ENCODE data around the gene KCNMA1. TPM values are rescaled to one million over a fixed set of nuclear protein-coding genes. Genes with fewer than 3 reads are reported as not detected.
"Not testable (repeated sequence)": the region's sequence is repeated elsewhere in the genome, so short reads cannot be mapped to it uniquely, and the experiment has no call there.

The KCNMA1 gene
- polyA plus RNA-seq, 1 donor from 2014 or later, result 60.8 TPM

GRCh38 chr10:77686096-77686495 lies 48.5 kb upstream of the KCNMA1 start:
- Histone ChIP-seq H3F3A (ENCODE audit: insufficient read depth, low read length, poor library complexity, severe bottlenecking) (no peaks in the 10 kb centered on the region), H3K4me3 (ENCODE audit: low read length) (no peak overlapping the region), H3K79me2 (replicated peaks; ENCODE audit: insufficient read depth, low read length) (no peaks in the 10 kb centered on the region), H4K20me1 (ENCODE audit: insufficient read depth) (no peaks in the 10 kb centered on the region), H3K27ac (ENCODE audit: low read length) (no peak overlapping the region), H3K4me2 (ENCODE audit: low read length) (no peak overlapping the region), H2AFZ (ENCODE audit: low read depth, low read length) (no peak overlapping the region), H3K27me3 (ENCODE audit: insufficient read depth, low read depth, low read length) (no peaks in the 10 kb centered on the region), H3K9me2 (ENCODE audit: insufficient read depth, low read length) (no peaks in the 10 kb centered on the region), H3K36me3 (ENCODE audit: insufficient read depth, low read length) (no peaks in the 10 kb centered on the region), H3K9me3 (ENCODE audit: low read length) (no peaks in the 10 kb centered on the region), H3K9ac (ENCODE audit: low read length) (no peak overlapping the region)
- no peak for TF ChIP-seq REST (IDR thresholded peaks at IDR 0.05; ENCODE audit: borderline replicate concordance)
- TF ChIP-seq CTCF (IDR thresholded peaks at IDR 0.05; ENCODE audit: poor library complexity, severe bottlenecking), result no peak

GRCh38 chr10:77685432-77685831 lies 47.8 kb upstream of the KCNMA1 start:
- Histone ChIP-seq H3K36me3 (ENCODE audit: insufficient read depth, low read length) (no peaks in the 10 kb centered on the region), H3K27ac (ENCODE audit: low read length) (no peak overlapping the region), H3K4me3 (ENCODE audit: low read length) (no peak overlapping the region), H3K9me3 (ENCODE audit: low read length) (no peaks in the 10 kb centered on the region), H3K4me2 (ENCODE audit: low read length) (no peak overlapping the region), H3K27me3 (ENCODE audit: insufficient read depth, low read depth, low read length) (no peaks in the 10 kb centered on the region), H4K20me1 (ENCODE audit: insufficient read depth) (no peaks in the 10 kb centered on the region), H2AFZ (ENCODE audit: low read depth, low read length) (no peak overlapping the region), H3F3A (ENCODE audit: insufficient read depth, low read length, poor library complexity, severe bottlenecking) (no peaks in the 10 kb centered on the region), H3K9me2 (ENCODE audit: insufficient read depth, low read length) (no peaks in the 10 kb centered on the region), H3K79me2 (replicated peaks; ENCODE audit: insufficient read depth, low read length) (no peaks in the 10 kb centered on the region), H3K9ac (ENCODE audit: low read length) (no peak overlapping the region)
- TF ChIP-seq EZH2 (IDR thresholded peaks at IDR 0.05; ENCODE audit: borderline replicate concordance, insufficient read depth, low read length, poor library complexity, severe bottlenecking), result no peak
- no peak for TF ChIP-seq CTCF (IDR thresholded peaks at IDR 0.05; ENCODE audit: poor library complexity, severe bottlenecking)

- H3K79me2 ChIP-seq (replicated peaks; ENCODE audit: insufficient read depth, low read length); H3K27ac ChIP-seq (ENCODE audit: low read length); H2AFZ ChIP-seq (ENCODE audit: low read depth, low read length); H3K9me3 ChIP-seq (ENCODE audit: low read length); H3K9ac ChIP-seq (ENCODE audit: low read length); H3F3A ChIP-seq (ENCODE audit: insufficient read depth, low read length, poor library complexity, severe bottlenecking); H4K20me1 ChIP-seq (ENCODE audit: insufficient read depth); H3K36me3 ChIP-seq (ENCODE audit: insufficient read depth, low read length); H3K4me3 ChIP-seq (ENCODE audit: low read length); H3K27me3 ChIP-seq (ENCODE audit: insufficient read depth, low read depth, low read length); H3K4me2 ChIP-seq (ENCODE audit: low read length); H3K9me2 ChIP-seq (ENCODE audit: insufficient read depth, low read length): not testable (repeated sequence)
These were observed 45.5 kb upstream of the KCNMA1 start for GRCh38 chr10:77683088-77683432.

Measured in neural cell (in vitro differentiated cells).